Measurements from ENCODE around the gene SFT2D3. TPM values are rescaled to one million over a fixed set of nuclear protein-coding genes. Genes with fewer than 3 reads are reported as not detected.

Gene SFT2D3
- total and polyA plus RNA-seq, 2 of the 13 experiments (the other 11 are each of a cell fraction or from before 2014, with no cell fraction given): 8.3 to 9.4 TPM

- TF ChIP-seq GMEB2 (CRISPR knock-in tag; IDR thresholded peaks at IDR 0.05; ENCODE audit: low read depth): no peak
- peak; percentile 80; the same call in 1 of the 2 replicates for TF ChIP-seq RAD21 (CRISPR knock-in tag; IDR thresholded peaks at IDR 0.05)
- TF ChIP-seq HMGA1 (CRISPR knock-in tag; conservative IDR thresholded peaks at IDR 0.05): no peak
- no peak; the same call in 1 of the 2 replicates for TF ChIP-seq ZNF678 (CRISPR knock-in tag; IDR thresholded peaks at IDR 0.05)
- TF ChIP-seq ZNF274 (CRISPR knock-in tag; IDR thresholded peaks at IDR 0.05): peak; percentile 98
- TF ChIP-seq PATZ1 (CRISPR knock-in tag; IDR thresholded peaks at IDR 0.05): 0 out of 2 replicates have a peak, but pooled peaks have one; percentile 15
- TF ChIP-seq ZNF619 (CRISPR knock-in tag; IDR thresholded peaks at IDR 0.05): 0 out of 2 replicates have a peak, but pooled peaks have one; percentile 86
- TF ChIP-seq ZNF761 (CRISPR knock-in tag; conservative IDR thresholded peaks at IDR 0.05): no peak; the same call in 1 of the 2 replicates
- TF ChIP-seq FLYWCH1 (CRISPR knock-in tag; IDR thresholded peaks at IDR 0.05): 0 out of 2 replicates have a peak, but pooled peaks have one; percentile 87
- TF ChIP-seq ZNF83 (CRISPR knock-in tag; IDR thresholded peaks at IDR 0.05; ENCODE audit: borderline replicate concordance): peak; percentile 30; the same call in 1 of the 2 replicates
- TF ChIP-seq, protein P1, sequence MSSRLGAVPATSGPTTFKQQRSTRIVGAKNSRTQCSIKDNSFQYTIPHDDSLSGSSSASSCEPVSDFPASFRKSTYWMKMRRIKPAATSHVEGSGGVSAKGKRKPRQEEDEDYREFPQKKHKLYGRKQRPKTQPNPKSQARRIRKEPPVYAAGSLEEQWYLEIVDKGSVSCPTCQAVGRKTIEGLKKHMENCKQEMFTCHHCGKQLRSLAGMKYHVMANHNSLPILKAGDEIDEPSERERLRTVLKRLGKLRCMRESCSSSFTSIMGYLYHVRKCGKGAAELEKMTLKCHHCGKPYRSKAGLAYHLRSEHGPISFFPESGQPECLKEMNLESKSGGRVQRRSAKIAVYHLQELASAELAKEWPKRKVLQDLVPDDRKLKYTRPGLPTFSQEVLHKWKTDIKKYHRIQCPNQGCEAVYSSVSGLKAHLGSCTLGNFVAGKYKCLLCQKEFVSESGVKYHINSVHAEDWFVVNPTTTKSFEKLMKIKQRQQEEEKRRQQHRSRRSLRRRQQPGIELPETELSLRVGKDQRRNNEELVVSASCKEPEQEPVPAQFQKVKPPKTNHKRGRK (CRISPR knock-in tag; IDR thresholded peaks at IDR 0.05): no peak
- TF ChIP-seq SALL1 (CRISPR knock-in tag; IDR thresholded peaks at IDR 0.05): peak; percentile 86
- peak; percentile 60; the same call in 1 of the 2 replicates for TF ChIP-seq ZNF275 (CRISPR knock-in tag; IDR thresholded peaks at IDR 0.05; ENCODE audit: borderline replicate concordance)
- no peak for TF ChIP-seq DRAP1 (CRISPR knock-in tag; IDR thresholded peaks at IDR 0.05)
- TF ChIP-seq ZNF253 (CRISPR knock-in tag; IDR thresholded peaks at IDR 0.05; ENCODE audit: borderline replicate concordance): no peak
- TF ChIP-seq ATF7-NPFF (CRISPR knock-in tag; IDR thresholded peaks at IDR 0.05; ENCODE audit: low read depth): peak; percentile 88
- TF ChIP-seq CENPT (CRISPR knock-in tag; IDR thresholded peaks at IDR 0.05; ENCODE audit: low read depth): peak; percentile 97
- TF ChIP-seq ZNF782 (CRISPR knock-in tag; IDR thresholded peaks at IDR 0.05; ENCODE audit: borderline replicate concordance): peak; percentile 97
- 0 out of 2 replicates have a peak, but pooled peaks have one; percentile 46 for TF ChIP-seq THRA (CRISPR knock-in tag; IDR thresholded peaks at IDR 0.05; ENCODE audit: borderline replicate concordance)
Measured at GRCh38 chr2:127701651-127702394, 526 bp downstream of the SFT2D3 start (continued).

Data from HepG2 (cell line).